ENCODE results near the gene SPIRE1.

DNA sequence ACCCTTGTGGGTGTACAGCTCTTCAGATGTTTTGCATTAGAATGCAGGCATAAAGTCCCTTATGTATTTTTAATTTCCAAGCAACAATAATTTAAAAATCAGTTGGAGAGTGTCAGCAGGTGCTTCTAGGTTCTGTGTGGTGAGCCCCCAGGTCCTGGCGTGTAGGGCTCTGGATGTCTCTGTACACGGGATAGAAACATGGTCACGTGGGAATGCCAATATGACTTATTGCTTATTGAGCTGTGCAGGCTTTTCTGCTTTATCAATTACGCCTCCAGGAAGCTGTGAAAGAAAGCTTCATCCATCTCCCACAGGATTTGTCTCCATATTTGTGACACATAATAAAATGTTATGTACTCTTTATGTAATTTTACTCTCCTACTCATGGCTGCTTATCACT, 212.4 kb downstream of the SPIRE1 start:
- no peak for TF ChIP-seq POLR2AphosphoS5 (IDR thresholded peaks at IDR 0.05)
- no peak for TF ChIP-seq POLR2A (IDR thresholded peaks at IDR 0.05)
- TF ChIP-seq, protein P1, sequence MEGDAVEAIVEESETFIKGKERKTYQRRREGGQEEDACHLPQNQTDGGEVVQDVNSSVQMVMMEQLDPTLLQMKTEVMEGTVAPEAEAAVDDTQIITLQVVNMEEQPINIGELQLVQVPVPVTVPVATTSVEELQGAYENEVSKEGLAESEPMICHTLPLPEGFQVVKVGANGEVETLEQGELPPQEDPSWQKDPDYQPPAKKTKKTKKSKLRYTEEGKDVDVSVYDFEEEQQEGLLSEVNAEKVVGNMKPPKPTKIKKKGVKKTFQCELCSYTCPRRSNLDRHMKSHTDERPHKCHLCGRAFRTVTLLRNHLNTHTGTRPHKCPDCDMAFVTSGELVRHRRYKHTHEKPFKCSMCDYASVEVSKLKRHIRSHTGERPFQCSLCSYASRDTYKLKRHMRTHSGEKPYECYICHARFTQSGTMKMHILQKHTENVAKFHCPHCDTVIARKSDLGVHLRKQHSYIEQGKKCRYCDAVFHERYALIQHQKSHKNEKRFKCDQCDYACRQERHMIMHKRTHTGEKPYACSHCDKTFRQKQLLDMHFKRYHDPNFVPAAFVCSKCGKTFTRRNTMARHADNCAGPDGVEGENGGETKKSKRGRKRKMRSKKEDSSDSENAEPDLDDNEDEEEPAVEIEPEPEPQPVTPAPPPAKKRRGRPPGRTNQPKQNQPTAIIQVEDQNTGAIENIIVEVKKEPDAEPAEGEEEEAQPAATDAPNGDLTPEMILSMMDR (IDR thresholded peaks at IDR 0.05), result no peak

Measured in prostate gland (tissue), 2 donors.